ENCODE results near the gene GFI1.

- TF ChIP-seq CTCF (IDR thresholded peaks at IDR 0.05; ENCODE audit: insufficient read depth, low read length, poor library complexity, severe bottlenecking) (no peak), EZH2phosphoT487 (conservative IDR thresholded peaks at IDR 0.05; ENCODE audit: low read length) (no peak)
Observed at GRCh38 chr1:92494485-92495141, 7.9 kb upstream of the GFI1 start.
